GM21717 (cell line): ENCODE results near the gene GON7.
"Not testable (repeated sequence)": the region's sequence is repeated elsewhere in the genome, so short reads cannot be mapped to it uniquely, and the experiment has no call there.

Experiments used
- ATAC-seq: cut with Tn5 transposase; IDR thresholded peaks from one replicate; pipeline ENCODE4 v1.9.1; 2021; ENCODE audit warnings: mild to moderate bottlenecking, moderate library complexity; ENCODE audit not compliant: unreplicated experiment

Gene GON7

GRCh38 chr14:93159625-93160352 lies 47.1 kb downstream of the GON7 start:
- not testable (repeated sequence) for ATAC-seq

DNA sequence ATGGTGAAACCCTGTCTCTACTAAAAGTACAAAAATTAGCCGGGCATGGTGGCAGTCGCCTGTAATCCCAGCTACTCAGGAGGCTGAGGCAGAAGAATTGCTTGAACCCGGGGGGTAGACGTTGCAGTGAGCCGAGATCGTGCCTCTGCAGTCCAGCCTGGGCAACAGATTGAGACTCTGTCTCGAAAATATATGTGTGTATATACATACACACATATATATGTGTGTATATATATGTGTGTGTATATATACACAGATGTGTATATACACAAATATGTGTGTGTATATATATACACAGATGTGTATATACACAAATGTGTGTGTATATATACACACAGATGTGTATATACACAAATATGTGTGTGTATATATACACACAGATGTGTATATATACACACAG lies 48.5 kb downstream of the GON7 start:
- ATAC-seq: not testable (repeated sequence)

GRCh38 chr14:93156693-93157369 lies 50.0 kb downstream of the GON7 start:
- ATAC-seq: no peak

DNA sequence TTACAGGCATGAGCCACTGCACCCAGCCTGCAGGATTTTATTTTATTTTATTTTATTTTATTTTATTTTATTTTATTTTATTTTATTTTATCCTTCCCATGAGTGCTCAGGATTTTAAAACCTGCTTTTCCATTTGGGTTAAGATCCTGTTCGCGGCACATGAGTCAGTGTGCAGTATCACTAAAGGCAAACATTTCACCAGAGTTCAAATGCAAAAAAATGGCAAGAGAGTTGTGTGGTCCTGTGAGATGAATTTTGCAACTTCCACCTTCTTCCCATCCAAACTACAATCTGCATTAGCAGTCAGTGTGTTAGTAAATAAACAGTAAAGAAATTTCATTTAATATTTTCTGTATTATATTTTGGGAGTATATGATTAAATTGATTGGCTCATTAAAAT lies 51.2 kb downstream of the GON7 start:
- no peak for ATAC-seq

DNA sequence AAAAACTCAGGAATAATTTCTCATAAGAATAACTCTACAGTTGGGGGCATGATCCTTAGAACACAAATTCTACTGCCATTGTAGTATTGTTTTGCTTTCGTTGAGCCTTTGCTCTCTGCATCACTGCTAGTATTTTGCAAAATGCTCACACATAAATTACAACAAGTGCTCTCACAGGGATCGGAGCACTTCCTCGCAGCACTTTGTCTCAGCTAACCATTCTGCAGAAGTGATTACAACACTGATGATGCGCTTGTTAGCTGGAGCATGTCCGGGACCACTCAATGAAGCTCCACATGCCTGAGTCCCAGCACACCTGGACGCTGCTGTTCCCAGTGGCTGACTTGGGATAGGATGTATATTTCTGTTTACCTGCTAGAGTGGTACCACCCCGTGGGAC lies 53.7 kb downstream of the GON7 start:
- ATAC-seq: no peak
